Measurements from ENCODE around the gene SMARCC2. TPM values are rescaled to one million over a fixed set of nuclear protein-coding genes. Genes with fewer than 3 reads are reported as not detected.

SMARCC2 gene
- total and polyA plus RNA-seq, 9 of the 15 experiments (the other 6 are each of a cell fraction or from before 2014, with no cell fraction given), result 11.9 to 86.0 (median 36.6) TPM

- TF ChIP-seq, protein P1, sequence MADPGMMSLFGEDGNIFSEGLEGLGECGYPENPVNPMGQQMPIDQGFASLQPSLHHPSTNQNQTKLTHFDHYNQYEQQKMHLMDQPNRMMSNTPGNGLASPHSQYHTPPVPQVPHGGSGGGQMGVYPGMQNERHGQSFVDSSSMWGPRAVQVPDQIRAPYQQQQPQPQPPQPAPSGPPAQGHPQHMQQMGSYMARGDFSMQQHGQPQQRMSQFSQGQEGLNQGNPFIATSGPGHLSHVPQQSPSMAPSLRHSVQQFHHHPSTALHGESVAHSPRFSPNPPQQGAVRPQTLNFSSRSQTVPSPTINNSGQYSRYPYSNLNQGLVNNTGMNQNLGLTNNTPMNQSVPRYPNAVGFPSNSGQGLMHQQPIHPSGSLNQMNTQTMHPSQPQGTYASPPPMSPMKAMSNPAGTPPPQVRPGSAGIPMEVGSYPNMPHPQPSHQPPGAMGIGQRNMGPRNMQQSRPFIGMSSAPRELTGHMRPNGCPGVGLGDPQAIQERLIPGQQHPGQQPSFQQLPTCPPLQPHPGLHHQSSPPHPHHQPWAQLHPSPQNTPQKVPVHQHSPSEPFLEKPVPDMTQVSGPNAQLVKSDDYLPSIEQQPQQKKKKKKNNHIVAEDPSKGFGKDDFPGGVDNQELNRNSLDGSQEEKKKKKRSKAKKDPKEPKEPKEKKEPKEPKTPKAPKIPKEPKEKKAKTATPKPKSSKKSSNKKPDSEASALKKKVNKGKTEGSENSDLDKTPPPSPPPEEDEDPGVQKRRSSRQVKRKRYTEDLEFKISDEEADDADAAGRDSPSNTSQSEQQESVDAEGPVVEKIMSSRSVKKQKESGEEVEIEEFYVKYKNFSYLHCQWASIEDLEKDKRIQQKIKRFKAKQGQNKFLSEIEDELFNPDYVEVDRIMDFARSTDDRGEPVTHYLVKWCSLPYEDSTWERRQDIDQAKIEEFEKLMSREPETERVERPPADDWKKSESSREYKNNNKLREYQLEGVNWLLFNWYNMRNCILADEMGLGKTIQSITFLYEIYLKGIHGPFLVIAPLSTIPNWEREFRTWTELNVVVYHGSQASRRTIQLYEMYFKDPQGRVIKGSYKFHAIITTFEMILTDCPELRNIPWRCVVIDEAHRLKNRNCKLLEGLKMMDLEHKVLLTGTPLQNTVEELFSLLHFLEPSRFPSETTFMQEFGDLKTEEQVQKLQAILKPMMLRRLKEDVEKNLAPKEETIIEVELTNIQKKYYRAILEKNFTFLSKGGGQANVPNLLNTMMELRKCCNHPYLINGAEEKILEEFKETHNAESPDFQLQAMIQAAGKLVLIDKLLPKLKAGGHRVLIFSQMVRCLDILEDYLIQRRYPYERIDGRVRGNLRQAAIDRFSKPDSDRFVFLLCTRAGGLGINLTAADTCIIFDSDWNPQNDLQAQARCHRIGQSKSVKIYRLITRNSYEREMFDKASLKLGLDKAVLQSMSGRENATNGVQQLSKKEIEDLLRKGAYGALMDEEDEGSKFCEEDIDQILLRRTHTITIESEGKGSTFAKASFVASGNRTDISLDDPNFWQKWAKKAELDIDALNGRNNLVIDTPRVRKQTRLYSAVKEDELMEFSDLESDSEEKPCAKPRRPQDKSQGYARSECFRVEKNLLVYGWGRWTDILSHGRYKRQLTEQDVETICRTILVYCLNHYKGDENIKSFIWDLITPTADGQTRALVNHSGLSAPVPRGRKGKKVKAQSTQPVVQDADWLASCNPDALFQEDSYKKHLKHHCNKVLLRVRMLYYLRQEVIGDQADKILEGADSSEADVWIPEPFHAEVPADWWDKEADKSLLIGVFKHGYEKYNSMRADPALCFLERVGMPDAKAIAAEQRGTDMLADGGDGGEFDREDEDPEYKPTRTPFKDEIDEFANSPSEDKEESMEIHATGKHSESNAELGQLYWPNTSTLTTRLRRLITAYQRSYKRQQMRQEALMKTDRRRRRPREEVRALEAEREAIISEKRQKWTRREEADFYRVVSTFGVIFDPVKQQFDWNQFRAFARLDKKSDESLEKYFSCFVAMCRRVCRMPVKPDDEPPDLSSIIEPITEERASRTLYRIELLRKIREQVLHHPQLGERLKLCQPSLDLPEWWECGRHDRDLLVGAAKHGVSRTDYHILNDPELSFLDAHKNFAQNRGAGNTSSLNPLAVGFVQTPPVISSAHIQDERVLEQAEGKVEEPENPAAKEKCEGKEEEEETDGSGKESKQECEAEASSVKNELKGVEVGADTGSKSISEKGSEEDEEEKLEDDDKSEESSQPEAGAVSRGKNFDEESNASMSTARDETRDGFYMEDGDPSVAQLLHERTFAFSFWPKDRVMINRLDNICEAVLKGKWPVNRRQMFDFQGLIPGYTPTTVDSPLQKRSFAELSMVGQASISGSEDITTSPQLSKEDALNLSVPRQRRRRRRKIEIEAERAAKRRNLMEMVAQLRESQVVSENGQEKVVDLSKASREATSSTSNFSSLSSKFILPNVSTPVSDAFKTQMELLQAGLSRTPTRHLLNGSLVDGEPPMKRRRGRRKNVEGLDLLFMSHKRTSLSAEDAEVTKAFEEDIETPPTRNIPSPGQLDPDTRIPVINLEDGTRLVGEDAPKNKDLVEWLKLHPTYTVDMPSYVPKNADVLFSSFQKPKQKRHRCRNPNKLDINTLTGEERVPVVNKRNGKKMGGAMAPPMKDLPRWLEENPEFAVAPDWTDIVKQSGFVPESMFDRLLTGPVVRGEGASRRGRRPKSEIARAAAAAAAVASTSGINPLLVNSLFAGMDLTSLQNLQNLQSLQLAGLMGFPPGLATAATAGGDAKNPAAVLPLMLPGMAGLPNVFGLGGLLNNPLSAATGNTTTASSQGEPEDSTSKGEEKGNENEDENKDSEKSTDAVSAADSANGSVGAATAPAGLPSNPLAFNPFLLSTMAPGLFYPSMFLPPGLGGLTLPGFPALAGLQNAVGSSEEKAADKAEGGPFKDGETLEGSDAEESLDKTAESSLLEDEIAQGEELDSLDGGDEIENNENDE (IDR thresholded peaks at IDR 0.05; ENCODE audit: low read depth, low read length), result no peak
- TF ChIP-seq HSF4 (CRISPR knock-in tag; IDR thresholded peaks at IDR 0.05; ENCODE audit: borderline replicate concordance), result no peak
- no peak for TF ChIP-seq NFIX (CRISPR knock-in tag; IDR thresholded peaks at IDR 0.05; ENCODE audit: low read depth)
Observed at GRCh38 chr12:56186957-56187356, 2.3 kb downstream of the SMARCC2 start (continued).

All from K562 (cell line).